Measurements from ENCODE around the gene PROSER2. TPM values are rescaled to one million over a fixed set of nuclear protein-coding genes. Genes with fewer than 3 reads are reported as not detected.
"Not testable (repeated sequence)": the region's sequence is repeated elsewhere in the genome, so short reads cannot be mapped to it uniquely, and the experiment has no call there.

PROSER2 gene
- total RNA-seq, 1 donor from 2014 or later: 8.8 TPM

DNA sequence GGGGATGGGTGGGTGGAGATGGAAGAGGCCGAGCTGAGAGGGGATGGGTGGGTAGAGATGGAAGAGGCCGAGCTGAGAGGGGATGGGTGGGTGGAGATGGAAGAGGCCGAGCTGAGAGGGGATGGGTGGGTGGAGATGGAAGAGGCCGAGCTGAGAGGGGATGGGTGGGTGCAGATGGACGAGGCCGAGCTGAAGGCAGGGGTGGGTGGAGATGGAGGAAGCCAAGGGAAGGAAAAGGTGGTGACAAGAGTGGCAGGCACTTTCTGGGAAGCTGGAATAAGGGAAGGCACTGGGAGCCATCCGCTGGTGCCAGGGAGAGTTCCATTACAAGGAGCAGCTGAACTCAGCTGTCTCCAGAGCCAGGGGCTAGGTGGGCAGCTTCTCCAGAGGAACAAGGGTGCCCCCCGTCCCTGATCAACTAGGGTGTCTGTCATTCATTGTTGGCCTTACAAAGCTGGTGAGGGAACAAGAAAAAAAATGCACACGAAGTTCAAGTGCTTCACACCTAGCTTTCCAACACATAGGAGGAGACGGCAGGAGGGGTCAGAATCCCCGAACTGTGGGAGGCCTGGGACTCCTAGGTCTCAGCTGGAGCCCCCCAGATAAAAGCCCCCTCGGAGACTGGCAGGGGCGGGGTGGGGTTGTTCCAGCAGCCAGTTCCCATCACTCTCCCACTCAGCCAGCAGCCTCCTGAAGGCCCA, 62.4 kb downstream of the PROSER2 start:
- DNase-seq (ENCODE audit: low spot score): no peak

DNA sequence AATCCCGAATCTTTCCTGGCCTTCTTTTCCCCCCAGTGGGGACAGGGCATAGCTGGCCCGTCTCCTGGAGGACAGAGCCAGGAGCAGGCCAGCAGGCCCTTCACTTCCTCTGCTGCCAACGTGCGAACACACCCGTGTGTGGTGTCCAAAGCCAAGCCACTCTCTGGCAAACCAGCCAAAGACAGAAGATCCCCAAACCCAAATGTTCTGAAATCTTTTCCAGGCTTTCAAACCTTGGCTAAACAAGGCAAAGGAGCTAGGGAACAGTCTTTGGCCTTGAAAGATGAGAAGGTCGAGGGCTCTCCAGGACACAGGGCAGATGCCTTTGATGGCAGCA, 63.0 kb downstream of the PROSER2 start:
- DNase-seq (ENCODE audit: low spot score): no peak

DNA sequence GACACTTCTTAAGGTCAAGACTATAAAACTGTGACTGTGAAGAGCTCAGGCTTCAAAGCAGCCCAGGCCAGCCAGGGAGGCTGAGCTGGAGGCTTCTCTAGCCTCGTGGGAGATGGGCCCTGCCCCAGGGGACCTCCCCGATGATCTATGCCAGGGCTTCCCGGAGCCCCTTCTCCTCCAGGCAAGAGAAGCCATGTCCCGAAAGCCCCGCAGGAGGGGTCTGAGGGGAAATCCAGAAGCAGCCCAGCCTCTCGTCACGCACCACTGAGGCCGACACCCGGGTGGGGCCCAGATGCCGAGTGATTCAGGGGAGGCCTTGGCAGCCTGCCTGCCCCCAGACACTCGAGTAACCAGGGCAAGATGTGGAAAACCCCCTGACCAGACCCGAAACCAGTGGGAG, 63.7 kb downstream of the PROSER2 start:
- DNase-seq (ENCODE audit: low spot score): no peak

DNA sequence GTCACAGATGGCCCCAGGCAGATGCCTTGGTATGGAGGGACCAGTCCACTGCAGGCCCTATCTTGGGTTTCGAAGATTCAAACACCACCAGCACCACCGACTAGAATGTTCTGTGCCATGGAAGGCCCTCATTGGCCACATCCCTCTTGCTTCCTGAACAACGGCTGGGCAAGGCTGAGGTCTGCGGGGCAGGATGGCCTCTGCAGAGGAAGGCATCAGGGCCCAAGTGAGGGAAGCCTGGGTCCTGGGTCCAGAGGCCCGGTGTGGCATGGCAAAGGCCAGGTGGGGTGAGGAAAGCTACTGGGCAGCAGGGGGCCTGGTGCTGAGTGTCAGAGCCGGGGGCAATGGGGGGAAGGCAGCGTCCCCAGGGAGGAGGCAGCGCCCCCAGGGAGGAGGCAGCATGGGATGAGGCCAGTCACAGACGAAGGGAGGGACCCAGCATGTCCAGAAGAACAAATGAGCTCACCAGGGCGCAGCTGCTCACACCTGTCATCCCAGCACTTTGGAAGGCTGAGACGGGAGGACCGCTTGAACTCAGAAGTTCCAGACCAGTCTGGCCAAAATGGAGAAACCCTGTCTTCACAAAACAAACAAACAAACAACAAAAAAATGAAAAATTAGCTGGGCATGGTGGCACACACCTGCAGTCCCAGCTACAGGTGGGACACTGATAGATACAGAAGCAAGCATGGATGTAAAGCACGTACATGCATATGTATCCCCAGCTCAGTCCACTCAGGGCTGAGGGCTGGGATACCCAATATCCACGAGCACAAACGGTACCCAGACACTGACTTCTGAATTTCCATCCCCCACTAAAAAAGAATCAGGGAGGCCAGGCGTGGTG, 64.4 kb downstream of the PROSER2 start:
- no peak for DNase-seq (ENCODE audit: low spot score)

DNA sequence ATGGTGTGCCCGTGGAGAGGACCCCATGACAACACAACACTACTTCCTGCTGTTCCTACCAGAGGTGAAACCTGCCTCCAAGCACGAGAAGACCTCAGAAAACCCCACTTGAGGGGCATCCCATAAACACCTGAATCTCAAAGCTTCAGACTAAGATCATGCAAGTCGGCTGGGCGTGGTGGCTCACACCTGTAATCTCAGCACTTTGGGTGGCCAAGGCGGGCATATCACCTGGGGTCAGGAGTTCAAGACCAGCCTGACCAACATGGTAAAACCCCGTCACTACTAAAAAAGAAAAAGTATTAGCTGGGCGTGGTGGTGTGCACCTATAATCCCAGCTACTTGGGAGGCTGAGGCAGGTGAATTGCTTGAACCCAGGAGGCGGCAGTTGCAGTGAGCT, 66.1 kb downstream of the PROSER2 start:
- DNase-seq (ENCODE audit: low spot score): not testable (repeated sequence)

DNA sequence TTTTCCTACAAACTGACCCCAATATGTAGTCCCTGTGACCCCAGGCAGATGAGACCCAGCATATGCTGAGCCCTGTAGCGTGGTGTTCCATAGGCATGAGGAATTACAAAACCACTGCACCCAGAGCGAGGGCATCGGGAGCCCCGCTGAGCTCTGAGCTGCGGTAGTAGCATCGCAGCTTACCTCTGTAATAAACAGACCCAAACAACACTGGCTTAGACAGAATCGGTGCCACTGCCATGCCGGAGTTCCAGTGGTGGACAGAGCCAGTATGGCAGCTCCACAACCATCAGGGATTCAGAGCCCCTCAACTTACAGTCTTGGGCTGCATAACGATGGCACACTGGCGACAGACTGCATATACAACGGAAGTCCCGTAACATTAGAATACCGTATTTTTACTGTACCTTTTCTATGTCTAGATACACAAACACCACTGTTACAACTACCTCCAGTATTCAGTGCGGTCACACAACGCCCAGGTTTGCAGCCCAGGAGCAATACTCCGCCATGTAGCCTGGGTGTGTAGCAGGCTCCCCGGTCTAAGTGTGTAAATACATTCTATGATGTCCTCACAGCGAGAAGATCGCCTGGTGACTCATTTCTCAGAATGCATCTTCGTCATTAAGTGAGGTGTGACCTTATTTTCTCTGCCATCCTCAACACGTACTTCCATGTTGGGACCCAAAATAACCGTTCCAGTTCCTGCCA, 68.8 kb downstream of the PROSER2 start:
- DNase-seq (ENCODE audit: low spot score): no peak

DNA sequence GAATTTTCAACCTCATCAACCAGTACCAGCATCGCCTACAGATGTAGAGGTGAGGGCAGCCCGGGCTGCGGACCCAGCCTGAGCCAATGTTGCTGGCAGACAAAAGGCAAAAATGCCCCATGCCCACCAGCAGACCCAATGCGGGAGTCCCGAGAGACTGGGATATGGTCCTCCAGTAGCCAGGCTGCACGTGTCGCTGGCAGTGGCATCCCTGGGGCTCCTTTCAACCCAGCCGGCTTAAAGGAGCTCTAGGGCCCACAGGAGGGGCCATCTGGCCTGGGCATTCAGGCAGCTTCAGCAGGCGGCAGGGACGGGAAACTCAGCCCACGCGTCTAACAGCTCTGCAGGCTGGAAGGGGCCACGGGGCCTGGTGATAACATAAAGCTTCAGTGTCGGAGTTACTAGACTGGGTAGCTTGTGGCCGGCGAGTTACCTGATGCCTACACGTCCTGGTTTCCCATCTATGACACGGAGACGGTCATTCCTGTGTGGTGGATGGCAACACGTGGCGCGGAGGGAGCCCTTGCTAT, 70.7 kb downstream of the PROSER2 start:
- no peak for DNase-seq (ENCODE audit: low spot score)

DNA sequence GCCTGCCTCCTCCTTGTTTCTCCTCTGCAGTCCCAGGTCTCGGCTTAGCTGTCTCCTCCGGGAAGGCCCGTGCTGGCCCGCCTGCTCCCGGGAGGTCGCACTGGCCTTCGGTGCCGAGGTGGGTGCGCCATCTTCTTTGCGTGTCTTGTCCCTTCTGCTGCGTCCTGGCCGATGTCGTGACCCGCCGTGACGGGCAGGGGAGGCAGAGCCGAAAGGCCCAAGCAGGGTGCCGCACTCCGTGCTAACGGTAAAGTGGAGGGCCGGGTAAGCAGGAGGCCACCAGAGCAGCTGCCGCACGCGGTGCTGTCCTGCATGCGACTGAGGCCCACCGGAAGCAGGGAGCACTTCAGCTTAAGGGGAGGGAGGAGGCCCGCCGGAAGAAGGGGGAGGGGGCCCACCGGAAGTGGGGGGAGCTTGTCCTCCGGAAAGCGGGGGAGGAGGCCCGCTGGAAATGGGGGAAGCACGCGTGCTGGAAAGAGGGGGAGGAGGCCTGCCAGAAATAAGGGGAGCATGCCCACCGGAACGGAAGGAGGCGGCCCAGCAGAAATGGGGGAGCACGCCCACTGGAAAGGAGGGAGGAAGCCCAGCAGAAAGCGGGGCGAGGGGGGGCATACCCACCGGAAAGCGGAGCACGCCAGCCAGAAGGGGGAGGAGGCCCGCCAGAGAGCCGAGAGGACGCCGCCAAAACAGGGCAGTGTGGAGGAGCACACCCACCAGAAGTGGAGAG, 71.4 kb downstream of the PROSER2 start:
- DNase-seq (ENCODE audit: low spot score): no peak

DNA sequence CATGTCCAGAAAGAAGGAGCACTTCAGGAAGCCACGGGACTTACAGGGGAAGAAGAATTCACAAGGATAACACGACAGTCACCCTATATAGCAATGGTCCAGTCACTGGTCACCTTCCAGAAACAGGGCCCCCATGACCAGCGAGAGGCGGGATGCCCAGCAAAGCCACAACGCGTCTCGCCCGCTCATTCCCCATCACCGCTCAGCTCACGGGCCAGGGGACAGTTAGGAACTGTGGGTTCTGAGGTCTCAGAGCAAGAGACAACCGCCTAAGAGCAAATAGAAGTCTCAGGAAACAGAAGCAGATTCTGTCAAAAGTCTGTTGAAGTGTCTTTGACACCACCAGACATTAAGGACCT, 71.9 kb downstream of the PROSER2 start:
- no peak for DNase-seq (ENCODE audit: low spot score)

DNA sequence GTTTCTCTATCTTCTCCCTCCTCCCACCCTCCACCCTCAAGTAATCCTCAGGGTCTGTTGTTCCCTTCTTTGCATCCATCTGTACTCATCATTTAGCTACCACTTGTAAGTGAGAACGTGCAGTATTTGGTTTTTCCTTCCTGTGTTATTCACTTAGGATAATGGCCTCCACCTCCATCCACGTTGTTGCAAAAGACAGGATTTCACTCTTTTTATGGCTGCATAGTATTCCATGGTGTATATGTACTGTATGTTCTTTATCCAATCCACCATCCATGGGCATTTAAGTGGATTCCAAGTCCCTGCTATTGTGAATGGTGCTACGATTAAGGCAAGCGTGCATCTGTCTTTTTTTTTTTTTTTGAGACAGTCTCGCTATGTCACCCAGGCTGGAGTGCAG, 72.4 kb downstream of the PROSER2 start:
- DNase-seq (ENCODE audit: low spot score): no peak

DNA sequence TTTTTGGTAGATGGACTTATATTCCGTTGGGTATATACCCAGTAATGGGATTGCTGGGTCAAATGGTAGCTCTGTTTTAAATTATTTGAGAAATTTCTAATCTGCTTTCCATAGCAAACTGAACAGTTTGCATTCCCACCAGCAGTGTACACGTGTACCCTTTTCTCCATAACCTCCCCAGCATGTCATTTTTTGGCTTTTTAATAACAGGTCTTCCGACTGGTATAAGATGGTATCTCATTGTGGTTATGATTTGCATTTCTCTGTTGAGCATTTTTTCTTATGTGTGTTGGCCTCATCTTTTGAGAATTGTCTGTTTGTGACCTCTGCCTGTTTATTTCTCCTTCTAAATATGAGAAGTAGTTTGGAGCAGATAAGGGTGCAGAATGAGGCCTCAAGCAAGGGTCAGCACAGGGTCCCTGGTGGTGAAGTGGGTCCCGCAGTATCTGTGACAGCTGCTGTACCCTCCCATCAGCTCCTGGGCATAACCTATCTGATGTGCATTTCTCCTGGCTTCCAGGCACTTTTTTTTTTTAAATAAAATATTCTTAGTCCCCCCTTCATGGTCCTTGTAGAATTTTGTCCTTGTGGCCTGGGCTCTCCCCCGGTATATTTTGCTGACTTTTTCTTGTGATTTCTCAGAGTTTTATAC, 73.5 kb downstream of the PROSER2 start:
- no peak for DNase-seq (ENCODE audit: low spot score)

DNA sequence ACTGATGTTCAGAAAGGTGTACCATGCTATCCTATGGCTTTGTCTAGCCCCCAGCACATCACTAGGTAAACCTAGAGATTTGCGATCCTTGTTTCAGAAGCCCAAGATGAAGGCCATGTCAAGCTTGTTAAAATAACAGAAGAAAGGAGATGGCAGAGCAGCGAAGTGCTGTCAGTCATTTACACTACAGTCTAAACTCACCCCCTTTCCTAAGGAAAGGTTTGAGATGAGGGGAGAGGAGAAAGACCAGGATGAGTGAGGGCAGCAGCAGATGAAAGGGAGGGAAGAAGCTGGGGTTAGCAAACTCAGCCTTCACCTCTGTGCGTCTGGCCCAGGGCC, 74.8 kb downstream of the PROSER2 start:
- no peak for DNase-seq (ENCODE audit: low spot score)

DNA sequence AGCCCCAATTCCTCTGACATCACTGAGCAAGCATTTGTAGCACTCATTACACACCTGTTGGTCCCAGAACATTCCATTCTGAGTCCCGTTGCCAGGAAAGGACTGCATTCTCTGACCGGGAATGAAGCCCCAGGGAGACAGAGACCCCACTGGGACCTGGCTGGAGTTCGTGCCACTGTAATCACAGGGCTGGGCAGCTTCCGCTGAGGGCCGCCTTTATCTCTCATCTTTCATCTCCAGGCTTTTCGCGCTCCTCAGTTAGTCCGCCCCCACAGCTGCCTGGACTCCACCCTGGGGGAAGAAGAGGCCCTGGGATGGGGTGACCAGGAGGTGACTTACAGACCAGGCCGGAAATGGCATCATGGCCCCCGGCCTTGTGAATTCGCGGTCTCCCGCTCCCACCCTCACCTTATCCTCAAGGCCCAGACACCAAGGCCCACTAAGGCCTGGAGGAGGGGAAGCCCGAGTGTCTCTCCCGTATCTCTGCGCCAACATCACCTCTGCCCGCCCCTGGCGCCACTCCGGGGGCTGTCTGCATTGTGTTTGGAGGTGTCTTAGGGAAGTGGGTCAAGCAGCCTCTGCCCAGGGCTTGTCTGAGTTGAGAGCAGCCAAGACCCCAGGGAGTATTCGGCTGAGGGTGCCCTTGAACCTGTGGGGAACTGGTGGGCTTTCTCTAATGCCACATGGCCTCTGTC, 75.4 kb downstream of the PROSER2 start:
- DNase-seq (ENCODE audit: low spot score): peak; percentile 44

DNA sequence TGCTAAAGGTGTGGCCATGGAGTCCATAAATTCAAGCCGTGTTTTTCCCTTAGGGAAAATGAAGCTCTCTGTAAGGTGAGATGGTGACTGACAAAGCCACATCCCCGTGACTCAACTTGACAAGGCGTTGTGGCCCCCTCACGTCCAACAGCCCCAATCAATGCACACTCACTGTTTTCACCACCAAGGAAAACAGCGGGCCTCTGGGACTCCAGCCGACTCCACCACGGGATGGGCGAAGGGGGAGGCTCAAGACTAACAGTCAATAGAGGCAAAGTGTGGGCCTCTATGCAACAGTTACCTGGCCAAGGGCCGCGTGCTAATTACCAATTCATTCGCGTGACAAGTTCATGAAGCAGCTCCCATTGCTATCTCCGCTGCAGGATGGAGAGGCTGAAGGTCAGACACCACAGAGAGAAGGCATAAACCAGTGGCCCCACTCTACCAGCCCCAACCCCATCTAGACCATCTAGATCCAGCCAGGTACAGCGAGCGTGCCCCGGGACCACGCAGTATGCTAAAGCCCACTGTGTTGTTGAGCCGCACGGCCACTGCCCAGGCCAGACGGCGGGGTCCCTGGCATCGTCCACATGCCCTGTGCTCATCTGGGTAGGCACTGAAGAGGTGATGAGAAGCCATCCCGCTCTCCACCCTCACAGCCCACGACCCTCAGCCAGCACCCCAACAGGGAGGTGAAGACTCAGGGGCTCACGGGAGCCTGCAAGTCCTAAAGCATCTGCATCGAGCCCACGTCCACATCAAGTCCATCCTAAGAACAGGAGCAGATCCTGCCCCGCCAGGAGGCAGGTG, 76.1 kb downstream of the PROSER2 start:
- no peak for DNase-seq (ENCODE audit: low spot score)

DNA sequence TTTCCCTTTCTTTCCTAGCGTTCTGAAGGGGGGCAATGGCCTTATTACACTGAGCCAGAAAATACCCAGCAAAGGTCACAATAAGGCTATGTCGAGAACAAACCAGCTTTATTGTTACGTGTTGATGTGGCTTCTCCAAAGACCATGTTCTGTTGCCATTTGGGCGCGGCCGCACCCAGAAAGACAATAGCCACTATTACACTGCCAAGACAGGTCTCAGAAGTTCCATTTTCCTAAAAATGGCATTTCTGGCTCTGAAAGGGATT, 77.8 kb downstream of the PROSER2 start:
- DNase-seq (ENCODE audit: low spot score): no peak

DNA sequence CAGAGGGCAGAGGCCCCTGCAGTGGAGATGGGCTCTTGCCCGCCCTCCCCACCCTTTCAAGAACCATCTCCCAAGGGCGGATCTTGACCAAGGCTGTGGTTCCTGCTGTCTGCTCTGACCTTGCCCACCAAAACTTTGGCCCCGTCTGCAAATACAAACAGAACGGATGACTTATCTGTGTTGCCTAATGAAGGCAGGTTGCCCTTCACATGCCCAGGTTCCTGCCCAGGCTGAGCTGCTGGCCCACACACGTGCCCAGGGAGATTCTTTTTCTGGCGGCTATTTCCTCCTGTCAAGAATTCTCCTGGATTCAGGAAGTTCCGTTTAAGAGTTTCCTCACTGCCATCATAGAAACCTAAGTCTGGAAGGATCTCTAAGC, 78.3 kb downstream of the PROSER2 start:
- no peak for DNase-seq (ENCODE audit: low spot score)

DNA sequence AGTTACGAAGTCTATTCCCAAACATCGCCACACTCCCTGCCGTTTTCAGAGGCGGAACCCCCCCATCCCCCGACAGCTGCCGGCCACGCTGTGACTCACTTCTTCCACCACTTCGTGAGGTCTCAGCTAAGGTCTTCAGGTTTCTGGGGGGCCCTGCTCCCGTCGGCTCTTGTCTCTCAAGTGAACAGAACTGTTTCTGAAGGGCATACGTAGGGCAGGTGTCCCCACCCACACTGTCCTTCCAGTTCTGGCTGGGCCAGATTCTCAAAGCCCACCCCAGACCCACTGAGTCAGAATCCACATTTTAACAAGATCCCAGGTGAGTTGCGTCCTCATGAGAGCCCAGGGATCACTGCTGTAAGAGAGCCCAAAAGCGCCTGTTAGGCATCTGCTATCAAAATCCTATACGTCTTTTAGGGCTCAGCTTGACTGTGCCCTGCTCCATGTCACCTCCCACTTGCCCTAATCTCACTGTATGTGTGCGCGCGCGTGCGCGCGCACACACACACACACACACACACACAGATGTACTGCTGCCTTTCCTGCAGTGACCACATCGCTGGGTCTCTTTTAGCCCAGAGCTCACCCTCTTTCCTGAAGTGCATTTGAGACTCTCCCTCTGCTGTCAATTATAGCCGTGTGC, 78.8 kb downstream of the PROSER2 start:
- DNase-seq (ENCODE audit: low spot score): no peak

DNA sequence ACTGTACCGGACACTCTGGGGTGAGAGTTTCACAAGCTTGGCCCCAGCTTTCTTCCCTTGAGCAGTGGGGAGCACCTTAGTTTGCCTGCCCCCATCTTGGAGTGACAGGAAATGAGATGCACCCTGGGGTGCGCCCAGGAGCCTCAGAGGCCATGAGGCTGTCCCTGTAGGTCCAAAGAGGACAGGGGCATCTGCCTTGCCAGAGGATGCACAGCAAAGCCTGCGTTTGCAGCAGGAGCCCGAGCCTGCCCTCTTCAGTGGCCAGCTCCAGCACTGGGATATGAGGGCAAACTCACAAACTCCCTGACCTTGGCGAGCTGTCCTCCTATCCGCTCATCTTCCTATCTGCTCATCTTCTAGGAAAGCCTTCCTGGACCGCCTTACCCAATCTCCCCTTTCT, 79.5 kb downstream of the PROSER2 start:
- DNase-seq (ENCODE audit: low spot score): no peak

DNA sequence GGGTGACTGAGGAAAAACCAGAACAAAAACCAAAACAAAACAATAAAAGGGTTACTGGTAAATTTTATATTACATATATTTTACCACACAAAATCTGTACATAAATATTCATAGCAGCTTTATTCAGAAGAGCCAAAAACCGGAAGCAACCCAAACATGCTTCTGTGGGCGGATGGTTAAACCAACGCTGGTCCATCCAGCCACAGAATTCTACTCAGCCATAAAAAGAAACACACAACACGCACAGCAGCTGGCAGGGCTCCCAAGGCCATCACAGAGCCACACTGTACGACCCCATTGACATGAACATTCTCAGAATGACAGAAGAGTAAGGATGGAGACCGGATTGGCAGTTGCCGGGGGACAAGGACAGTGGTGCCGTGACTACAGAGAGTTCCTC, 83.6 kb downstream of the PROSER2 start:
- no peak for DNase-seq (ENCODE audit: low spot score)

DNA sequence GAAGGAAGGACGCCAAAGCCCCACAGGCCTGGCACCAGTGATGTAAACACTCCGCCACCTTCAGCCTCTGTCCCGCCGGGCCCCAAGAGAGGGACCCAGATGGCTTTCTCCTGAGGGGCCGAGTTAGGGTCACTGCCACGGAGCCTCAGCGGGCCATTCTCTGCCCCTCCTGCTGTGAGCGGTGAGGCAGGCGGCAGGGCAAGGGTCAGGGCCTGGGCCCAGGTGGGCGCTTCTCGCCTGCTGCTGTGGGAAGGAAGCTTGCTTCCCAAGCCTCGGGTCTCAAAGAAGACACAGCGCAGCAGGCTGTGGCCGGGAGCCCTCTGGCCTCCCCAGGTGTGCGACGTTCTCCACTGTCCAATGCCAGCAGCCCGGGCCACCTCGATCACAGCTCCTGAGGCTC, 84.8 kb downstream of the PROSER2 start:
- DNase-seq (ENCODE audit: low spot score): no peak

Data from mucosa of gallbladder (tissue), 1 donor.